ENCODE data around the gene KLHL28.
"Not testable (repeated sequence)": the region's sequence is repeated elsewhere in the genome, so short reads cannot be mapped to it uniquely, and the experiment has no call there.

DNA sequence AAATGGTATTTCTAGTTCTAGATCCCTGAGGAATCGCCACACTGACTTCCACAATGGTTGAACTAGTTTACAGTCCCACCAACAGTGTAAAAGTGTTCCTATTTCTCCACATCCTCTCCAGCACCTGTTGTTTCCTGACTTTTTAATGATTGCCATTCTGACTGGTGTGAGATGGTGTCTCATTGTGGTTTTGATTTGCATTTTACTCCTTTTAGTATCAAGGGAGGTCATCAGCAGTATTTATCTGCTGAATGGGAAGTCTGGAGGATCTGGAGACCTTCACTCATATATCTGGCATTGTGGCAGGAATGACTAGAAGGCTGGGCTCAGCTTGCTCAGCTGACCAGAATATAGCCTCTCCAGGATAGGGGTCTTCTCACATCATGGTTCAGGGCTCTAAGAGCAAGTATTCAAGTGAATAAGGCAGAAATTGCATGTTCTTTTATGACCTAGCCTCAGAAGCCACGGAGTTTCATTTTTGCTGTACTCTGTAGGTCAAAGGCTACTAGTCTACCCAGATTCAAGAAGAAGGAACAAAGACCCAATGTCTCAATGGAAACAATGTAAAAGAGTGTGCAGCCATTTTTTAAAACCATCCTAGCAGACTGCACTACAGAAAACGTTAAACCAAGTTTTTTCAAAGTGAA, 69.9 kb downstream of the KLHL28 start:
- not testable (repeated sequence) for TF ChIP-seq EZH2phosphoT487 (conservative IDR thresholded peaks at IDR 0.05; ENCODE audit: low read length)
- TF ChIP-seq, protein P1, sequence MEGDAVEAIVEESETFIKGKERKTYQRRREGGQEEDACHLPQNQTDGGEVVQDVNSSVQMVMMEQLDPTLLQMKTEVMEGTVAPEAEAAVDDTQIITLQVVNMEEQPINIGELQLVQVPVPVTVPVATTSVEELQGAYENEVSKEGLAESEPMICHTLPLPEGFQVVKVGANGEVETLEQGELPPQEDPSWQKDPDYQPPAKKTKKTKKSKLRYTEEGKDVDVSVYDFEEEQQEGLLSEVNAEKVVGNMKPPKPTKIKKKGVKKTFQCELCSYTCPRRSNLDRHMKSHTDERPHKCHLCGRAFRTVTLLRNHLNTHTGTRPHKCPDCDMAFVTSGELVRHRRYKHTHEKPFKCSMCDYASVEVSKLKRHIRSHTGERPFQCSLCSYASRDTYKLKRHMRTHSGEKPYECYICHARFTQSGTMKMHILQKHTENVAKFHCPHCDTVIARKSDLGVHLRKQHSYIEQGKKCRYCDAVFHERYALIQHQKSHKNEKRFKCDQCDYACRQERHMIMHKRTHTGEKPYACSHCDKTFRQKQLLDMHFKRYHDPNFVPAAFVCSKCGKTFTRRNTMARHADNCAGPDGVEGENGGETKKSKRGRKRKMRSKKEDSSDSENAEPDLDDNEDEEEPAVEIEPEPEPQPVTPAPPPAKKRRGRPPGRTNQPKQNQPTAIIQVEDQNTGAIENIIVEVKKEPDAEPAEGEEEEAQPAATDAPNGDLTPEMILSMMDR (IDR thresholded peaks at IDR 0.05; ENCODE audit: insufficient read depth, low read length, poor library complexity, severe bottlenecking): not testable (repeated sequence)
